PC-9 (cell line): ENCODE data around the gene GPT2. TPM values are rescaled to one million over a fixed set of nuclear protein-coding genes. Genes with fewer than 3 reads are reported as not detected.
A peak's percentile ranks its signal among the peaks of the same experiment; 100 is the strongest.

ENCODE experiments used
- BruUV-seq: library from RNA; stranded (reverse); fragments of 400-500 nt; replicated peaks from 2 replicates; lab custom pipeline; 2021; lab: Mats Ljungman, UMichigan
- CTCF ChIA-PET: fragments of 300-600 bp; sonication (Branson Sonifier 250); formaldehyde crosslinking; loops from one replicate; lab custom pipeline; 2022; ENCODE audit warnings: antibody characterized with exemption; lab: Charles Lee
- POLR2A ChIA-PET: fragments of 300-600 bp; sonication (Branson Sonifier 250); formaldehyde crosslinking; loops from one replicate; lab custom pipeline; 2022; ENCODE audit warnings: antibody characterized with exemption; ENCODE audit not compliant: unreplicated experiment; lab: Charles Lee
- DNase-seq, 2 experiments: peaks; one replicate each; pipeline versions ENCODE4 v3.0.0 to v3.0.0-alpha.2; 2015 to 2022; ENCODE audit warnings: mixed read lengths in 1 of 2
- H2AFZ ChIP-seq: fragments of 200-600 bp; sonication (generic); 2 replicates; pipeline ENCODE4 v1.8.1; 2017; ENCODE audit warnings: antibody characterized with exemption
- H3F3A ChIP-seq: fragments of 200-600 bp; sonication (generic); 2 replicates; pipeline ENCODE4 v1.8.1; 2017; ENCODE audit warnings: antibody characterized with exemption, mild to moderate bottlenecking, low read depth; ENCODE audit not compliant: insufficient read depth
- H3K27ac ChIP-seq: fragments of 200-600 bp; sonication (generic); 2 replicates; pipeline ENCODE4 v1.6.1; 2016; ENCODE audit warnings: mixed run types
- H3K27me3 ChIP-seq: fragments of 200-600 bp; sonication (generic); 2 replicates; pipeline ENCODE4 v1.6.1; 2016; ENCODE audit warnings: low read depth, mixed run types; ENCODE audit not compliant: insufficient read depth
- H3K36me3 ChIP-seq: fragments of 200-600 bp; sonication (generic); 2 replicates; pipeline ENCODE4 v1.6.1; 2016; ENCODE audit warnings: low read depth, mixed run types
- H3K4me1 ChIP-seq: fragments of 200-600 bp; sonication (generic); replicated peaks from 2 replicates; pipeline ENCODE4 v1.6.1; 2016; ENCODE audit warnings: mixed run types; ENCODE audit not compliant: insufficient read depth
- H3K4me2 ChIP-seq: fragments of 200-600 bp; sonication (generic); 2 replicates; pipeline ENCODE4 v1.6.1; 2017; ENCODE audit warnings: mixed run types
- H3K4me3 ChIP-seq: fragments of 200-600 bp; sonication (generic); 2 replicates; pipeline ENCODE4 v1.6.1; 2016; ENCODE audit warnings: mixed run types
- H3K79me2 ChIP-seq: fragments of 200-600 bp; sonication (generic); 2 replicates; pipeline ENCODE4 v1.6.1; 2017; ENCODE audit warnings: low read depth, mixed run types
- H3K9me2 ChIP-seq: fragments of 200-600 bp; sonication (generic); 2 replicates; pipeline ENCODE4 v1.8.1; 2017; ENCODE audit warnings: mild to moderate bottlenecking; ENCODE audit not compliant: insufficient read depth
- H3K9me3 ChIP-seq: fragments of 200-600 bp; sonication (generic); 2 replicates; pipeline ENCODE4 v1.8.1; 2016; ENCODE audit warnings: low read depth; ENCODE audit not compliant: insufficient read depth
- H4K20me1 ChIP-seq: fragments of 200-600 bp; sonication (generic); 2 replicates; pipeline ENCODE4 v1.8.1; 2017; ENCODE audit not compliant: insufficient read depth
- CTCF ChIP-seq: fragments of 200-600 bp; sonication (generic); conservative IDR thresholded peaks from 2 replicates; pipeline ENCODE4 v1.6.1; 2017; ENCODE audit warnings: mixed run types, antibody characterized with exemption, mild to moderate bottlenecking, moderate library complexity
- EZH2 ChIP-seq: fragments of 200-600 bp; sonication (generic); IDR thresholded peaks from 2 replicates; pipeline ENCODE4 v1.8.0; 2017; ENCODE audit warnings: antibody characterized with exemption, low read depth
- intact Hi-C: fragments of 100-400 bp; cut with micrococcal nuclease; formaldehyde crosslinking; loops from one replicate; pipeline ENCODE4 v1.10.0; 2022; ENCODE audit not compliant: unreplicated experiment
- total RNA-seq: library from RNA; stranded (reverse); gene quantifications from 2 replicates; pipeline ENCODE4 v1.2.3, GENCODE V29; 2021

The GPT2 gene
- total RNA-seq, 1 experiment from 2014 or later: 67.2 TPM

GRCh38 chr16:46858151-46858550, 26.0 kb upstream of the GPT2 start:
- POLR2A ChIA-PET: interaction anchor here (0.7 kb wide), 1 partner anchor 864 kb away, joined by 4 read pairs; no protein-coding TSS in a partner anchor
- Histone ChIP-seq H3K27me3 (no peaks in the 10 kb centered on the region), H4K20me1 (no peaks in the 10 kb centered on the region), H3F3A (peaks cover 26% of the 10 kb centered on the region; the same call in 1 of the 2 replicates), H3K4me2 (no peak overlapping the region), H3K9me3 (no peaks in the 10 kb centered on the region), H3K79me2 (no peaks in the 10 kb centered on the region), H3K4me1 (peaks cover 13% of the 10 kb centered on the region), H3K36me3 (no peaks in the 10 kb centered on the region), H2AFZ (no peak overlapping the region), H3K9me2 (no peaks in the 10 kb centered on the region), H3K4me3 (no peak overlapping the region), H3K27ac (no peak overlapping the region)
- TF ChIP-seq CTCF (no peak), EZH2 (no peak)
- CTCF ChIA-PET: interaction anchor here (0.6 kb wide), 1 partner anchor 96 kb away, joined by 3 read pairs; no protein-coding TSS in a partner anchor
- no TSS peak for BruUV-seq
- intact Hi-C loops: loop anchor here (10.0 kb wide), 1 partner anchor 1307 kb away; no protein-coding TSS in a partner anchor
- no peak for DNase-seq

DNA sequence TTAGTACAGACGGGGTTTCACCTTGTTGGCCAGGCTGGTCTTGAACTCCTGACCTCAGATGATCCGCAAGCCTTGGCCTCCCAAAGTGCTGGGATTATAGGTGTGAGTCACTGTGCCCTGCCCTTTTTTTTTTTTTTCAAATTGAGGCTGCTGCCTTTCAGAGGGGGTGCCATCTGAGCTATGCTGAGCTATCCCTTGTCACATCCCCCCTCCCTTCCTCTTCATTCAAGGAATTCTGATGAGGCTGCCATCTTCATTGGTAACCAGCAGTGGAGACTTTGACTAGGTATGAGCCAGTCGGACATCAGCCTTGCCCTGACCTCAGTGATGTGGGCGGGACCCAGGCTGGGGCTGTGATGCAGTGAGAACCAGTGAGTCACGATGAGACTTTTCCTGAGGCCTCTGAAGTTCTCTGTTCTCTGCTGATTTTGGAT, 24.4 kb upstream of the GPT2 start:
- BruUV-seq: no TSS peak
- TF ChIP-seq EZH2 (no peak), CTCF (no peak)
- ChIA-PET POLR2A (interaction anchor here (0.5 kb wide), 1 partner anchor 98 kb away, joined by 4 read pairs; no protein-coding TSS in a partner anchor), CTCF (interaction anchor here (0.6 to 0.9 kb wide), 3 partner anchors 10 to 30 kb away, joined by 3 to 6 read pairs (median 3); no protein-coding TSS in a partner anchor)
- Histone ChIP-seq H3K27ac (peak overlapping the region; percentile 63), H2AFZ (no peak overlapping the region), H3F3A (peaks cover 26% of the 10 kb centered on the region; the same call in 1 of the 2 replicates), H3K4me3 (no peak overlapping the region), H3K27me3 (no peaks in the 10 kb centered on the region), H3K36me3 (no peaks in the 10 kb centered on the region), H3K9me2 (no peaks in the 10 kb centered on the region), H4K20me1 (no peaks in the 10 kb centered on the region), H3K9me3 (no peaks in the 10 kb centered on the region), H3K79me2 (no peaks in the 10 kb centered on the region), H3K4me1 (peaks cover 13% of the 10 kb centered on the region), H3K4me2 (peak overlapping the region; percentile 28; the same call in 1 of the 2 replicates)
- DNase-seq: peak; percentile 71 to 84
- intact Hi-C loops: loop anchor here (10.0 kb wide), 1 partner anchor 1305 kb away; no protein-coding TSS in a partner anchor

DNA sequence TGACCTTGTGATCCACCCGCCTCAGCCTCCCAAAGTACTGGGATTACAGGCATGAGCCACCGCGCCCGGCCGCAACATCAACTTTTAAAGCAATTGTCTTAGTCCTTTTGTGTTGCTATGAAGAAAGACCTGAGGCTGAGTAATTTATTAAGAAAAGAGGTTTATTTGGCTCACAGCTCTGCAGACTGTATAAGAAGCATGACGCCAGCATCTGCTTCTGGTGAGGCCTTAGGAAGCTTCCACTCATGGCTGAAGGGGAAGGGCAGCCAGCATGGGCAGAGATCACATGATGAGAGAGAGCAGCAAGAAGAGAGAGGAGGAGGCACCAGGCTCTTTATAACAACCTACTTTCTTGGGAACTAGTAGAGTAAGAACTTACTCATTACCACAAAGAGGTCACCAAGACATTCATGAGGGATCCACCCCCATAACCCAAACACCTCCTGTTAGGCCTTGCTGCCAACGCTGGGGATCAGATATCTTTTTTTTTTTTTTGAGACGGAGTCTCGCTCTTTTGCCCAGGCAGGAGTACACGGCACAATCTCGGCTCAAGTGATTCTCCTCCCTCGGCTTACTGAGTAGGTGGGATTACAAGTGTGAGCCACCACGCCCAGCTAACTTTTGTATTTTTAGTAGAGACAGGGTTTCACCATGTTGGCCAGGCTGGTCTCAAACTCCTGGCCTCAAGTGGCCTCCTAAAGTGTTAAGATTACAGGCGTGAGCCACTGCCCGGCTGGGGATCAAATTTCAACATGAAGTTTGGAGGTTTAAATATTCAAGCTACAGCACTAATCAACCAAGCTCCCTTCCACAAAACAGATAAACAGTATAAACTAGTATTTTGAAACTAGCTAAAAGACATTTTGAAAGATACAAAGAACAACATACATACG, 21.4 kb upstream of the GPT2 start:
- Histone ChIP-seq H3K9me3 (no peaks in the 10 kb centered on the region), H3K9me2 (no peaks in the 10 kb centered on the region), H3K4me2 (no peak overlapping the region), H3K79me2 (no peaks in the 10 kb centered on the region), H3K27ac (no peak overlapping the region), H3K4me3 (no peak overlapping the region), H3K27me3 (no peaks in the 10 kb centered on the region), H3K36me3 (no peaks in the 10 kb centered on the region), H3F3A (peaks cover 25% of the 10 kb centered on the region; the same call in 1 of the 2 replicates), H3K4me1 (peaks cover 13% of the 10 kb centered on the region), H2AFZ (no peak overlapping the region), H4K20me1 (no peaks in the 10 kb centered on the region)
- no peak for TF ChIP-seq CTCF
- TF ChIP-seq EZH2: no peak
- ChIA-PET CTCF (interaction anchor here (0.5 to 1.8 kb wide), 3 partner anchors 9 to 151 kb away, joined by 3 to 5 read pairs (median 3); no protein-coding TSS in a partner anchor), POLR2A (no interaction called here)
- intact Hi-C loops: no loop called here
- BruUV-seq: no TSS peak
- DNase-seq: no peak
